K562 (cell line): Measurements from ENCODE around the gene DDAH2. TPM values are rescaled to one million over a fixed set of nuclear protein-coding genes. Genes with fewer than 3 reads are reported as not detected.

Source experiments
- ARNT ChIP-seq, 2 experiments: fragments of 450-650 bp; IDR thresholded peaks; 2 replicates each; pipeline ENCODE4 v1.6.1; 2016; ENCODE audit warnings: mild to moderate bottlenecking in 1 of 2
- GTF2A2 ChIP-seq: IDR thresholded peaks from 2 replicates; pipeline ENCODE4 v1.6.1; 2016; ENCODE audit warnings: mild to moderate bottlenecking, missing genetic modification characterization, missing compliant biosample characterization
- HLTF ChIP-seq: fragments of 450-650 bp; IDR thresholded peaks from 2 replicates; pipeline ENCODE4 v1.6.1; 2016
- ILF3 ChIP-seq: fragments of 450-650 bp; IDR thresholded peaks from 2 replicates; pipeline ENCODE4 v1.6.1; 2018; ENCODE audit warnings: antibody characterized with exemption, mild to moderate bottlenecking, moderate library complexity, borderline replicate concordance
- KDM5B ChIP-seq: fragments of 200-600 bp; sonication (generic); IDR thresholded peaks from 2 replicates; pipeline ENCODE4 v1.6.1; 2012; ENCODE audit warnings: low read depth, mild to moderate bottlenecking, moderate library complexity, low read length, control low read depth, inconsistent platforms; ENCODE audit not compliant: insufficient replicate concordance
- NFIX ChIP-seq: fragments of 250-450 bp; sonication (Bioruptor Pico); IDR thresholded peaks from 2 replicates; pipeline ENCODE4 v1.4.0; 2020; ENCODE audit warnings: low read depth, mild to moderate bottlenecking, moderate library complexity
- POLR2G ChIP-seq: fragments of 200-400 bp; formaldehyde crosslinking; IDR thresholded peaks from 2 replicates; pipeline ENCODE4 v1.6.1; 2017; ENCODE audit warnings: low read depth, mild to moderate bottlenecking, antibody characterized with exemption, low read length, moderate library complexity
- RB1 ChIP-seq: fragments of 450-650 bp; IDR thresholded peaks from 2 replicates; pipeline ENCODE4 v1.6.1; 2017; ENCODE audit warnings: low read depth, mild to moderate bottlenecking
- RBFOX2 ChIP-seq: fragments of 200-400 bp; formaldehyde crosslinking; IDR thresholded peaks from 2 replicates; pipeline ENCODE4 v1.6.1; 2017; ENCODE audit warnings: low read depth, mild to moderate bottlenecking, low read length, moderate library complexity
- WHSC1 ChIP-seq: IDR thresholded peaks from one replicate; pipeline ENCODE4 v1.6.1; 2012; ENCODE audit warnings: low read length, control low read depth, inconsistent platforms
- ZNF764 ChIP-seq: fragments of 250-450 bp; sonication (Bioruptor Pico); IDR thresholded peaks from 2 replicates; pipeline ENCODE4 v1.4.0; 2020; ENCODE audit warnings: low read depth, mild to moderate bottlenecking, moderate library complexity
- polyA plus RNA-seq, 8 experiments: library from polyadenylated mRNA; depleted of rRNA in 4 of 8; stranded (reverse) in 5 of 8; unstranded in 3 of 8; fragments of >200 nt; fragmentation: Nextera tagmentation in 2 of 8; fragmentation: Illumina TruSeq in 1 of 8; extraction: Ambion mirVana in 2 of 8; extraction: Trizol in 1 of 8; gene quantifications; 2 replicates each; pipeline versions ENCODE4 v1.2.1 to v1.2.3, GENCODE V29; 2011 to 2014; ENCODE audit warnings: inconsistent platforms in 1 of 8, missing spikeins in 1 of 8
- total RNA-seq, 7 experiments: library from RNA; depleted of rRNA in 6 of 7; stranded (reverse); fragments of >200 nt in 6 of 7; fragmentation: Illumina TruSeq in 2 of 7; extraction: Trizol in 2 of 7; gene quantifications; 2 replicates each; pipeline versions ENCODE4 v1.2.1 to v1.2.3, GENCODE V29; 2011 to 2021; ENCODE audit warnings: low replicate concordance in 1 of 7
- TF ChIP-seq, protein P1 (sequence below), 2 experiments: fragments of 450-650 bp; IDR thresholded peaks; 2 replicates each; pipeline ENCODE4 v1.6.1; 2018; ENCODE audit warnings: mild to moderate bottlenecking in 2 of 2, low read depth in 1 of 2; ENCODE audit not compliant: partially characterized antibody in 2 of 2
- TF ChIP-seq, protein P2 (sequence below): fragments of 250-450 bp; sonication (Bioruptor Pico); IDR thresholded peaks from 2 replicates; pipeline ENCODE4 v1.9.0; 2021; ENCODE audit warnings: mild to moderate bottlenecking, inconsistent platforms
- TF ChIP-seq, protein P3 (sequence below): fragments of 450-650 bp; IDR thresholded peaks from 2 replicates; pipeline ENCODE4 v1.6.1; 2017; ENCODE audit warnings: antibody characterized with exemption
- TF ChIP-seq, protein P4 (sequence below): IDR thresholded peaks from 2 replicates; pipeline ENCODE4 v1.6.1; 2016; ENCODE audit warnings: missing genetic modification characterization, missing compliant biosample characterization

DDAH2 gene
- total and polyA plus RNA-seq, 9 of the 15 experiments (the other 6 are each of a cell fraction or from before 2014, with no cell fraction given) = 1.8 to 45.4 (median 21.4) TPM

DNA sequence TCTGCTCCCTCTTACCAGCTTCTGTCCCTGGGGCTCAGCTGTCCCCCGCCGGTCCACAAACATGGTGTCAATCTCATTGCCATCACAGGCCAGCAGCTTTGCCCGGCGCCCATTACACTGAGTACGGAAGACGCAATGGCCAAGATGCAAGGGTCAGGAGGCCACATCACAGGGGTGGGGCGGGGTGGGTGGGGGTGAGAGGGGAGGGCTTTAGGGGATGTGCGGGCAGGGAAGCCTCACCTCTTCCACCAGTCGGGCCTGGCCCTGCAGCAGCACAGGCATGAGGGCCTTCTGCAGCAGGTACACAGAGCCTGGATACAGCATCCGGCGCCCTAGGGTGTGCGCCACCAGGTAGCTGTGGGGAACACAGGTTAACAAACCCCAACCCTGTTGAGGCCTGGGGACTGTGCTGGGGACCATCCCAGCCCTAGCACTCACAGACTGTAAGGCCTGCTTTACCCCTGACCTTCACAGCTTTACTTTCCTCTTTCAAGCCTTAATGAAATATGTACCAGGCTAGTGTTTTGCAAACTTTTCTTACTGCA lies 37.5 kb downstream of the DDAH2 start (continued):
- TF ChIP-seq, protein P1, sequence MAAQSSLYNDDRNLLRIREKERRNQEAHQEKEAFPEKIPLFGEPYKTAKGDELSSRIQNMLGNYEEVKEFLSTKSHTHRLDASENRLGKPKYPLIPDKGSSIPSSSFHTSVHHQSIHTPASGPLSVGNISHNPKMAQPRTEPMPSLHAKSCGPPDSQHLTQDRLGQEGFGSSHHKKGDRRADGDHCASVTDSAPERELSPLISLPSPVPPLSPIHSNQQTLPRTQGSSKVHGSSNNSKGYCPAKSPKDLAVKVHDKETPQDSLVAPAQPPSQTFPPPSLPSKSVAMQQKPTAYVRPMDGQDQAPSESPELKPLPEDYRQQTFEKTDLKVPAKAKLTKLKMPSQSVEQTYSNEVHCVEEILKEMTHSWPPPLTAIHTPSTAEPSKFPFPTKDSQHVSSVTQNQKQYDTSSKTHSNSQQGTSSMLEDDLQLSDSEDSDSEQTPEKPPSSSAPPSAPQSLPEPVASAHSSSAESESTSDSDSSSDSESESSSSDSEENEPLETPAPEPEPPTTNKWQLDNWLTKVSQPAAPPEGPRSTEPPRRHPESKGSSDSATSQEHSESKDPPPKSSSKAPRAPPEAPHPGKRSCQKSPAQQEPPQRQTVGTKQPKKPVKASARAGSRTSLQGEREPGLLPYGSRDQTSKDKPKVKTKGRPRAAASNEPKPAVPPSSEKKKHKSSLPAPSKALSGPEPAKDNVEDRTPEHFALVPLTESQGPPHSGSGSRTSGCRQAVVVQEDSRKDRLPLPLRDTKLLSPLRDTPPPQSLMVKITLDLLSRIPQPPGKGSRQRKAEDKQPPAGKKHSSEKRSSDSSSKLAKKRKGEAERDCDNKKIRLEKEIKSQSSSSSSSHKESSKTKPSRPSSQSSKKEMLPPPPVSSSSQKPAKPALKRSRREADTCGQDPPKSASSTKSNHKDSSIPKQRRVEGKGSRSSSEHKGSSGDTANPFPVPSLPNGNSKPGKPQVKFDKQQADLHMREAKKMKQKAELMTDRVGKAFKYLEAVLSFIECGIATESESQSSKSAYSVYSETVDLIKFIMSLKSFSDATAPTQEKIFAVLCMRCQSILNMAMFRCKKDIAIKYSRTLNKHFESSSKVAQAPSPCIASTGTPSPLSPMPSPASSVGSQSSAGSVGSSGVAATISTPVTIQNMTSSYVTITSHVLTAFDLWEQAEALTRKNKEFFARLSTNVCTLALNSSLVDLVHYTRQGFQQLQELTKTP (IDR thresholded peaks at IDR 0.05; ENCODE audit: low read depth in 1 of 2, partially characterized antibody in 2 of 2) = no peak
- TF ChIP-seq GTF2A2 (tag) (0 out of 2 replicates have a peak, but pooled peaks have one; percentile 27), KDM5B (no peak), ILF3 (no peak), WHSC1 (peak; percentile 74), POLR2G (peak; percentile 42; the same call in 1 of the 2 replicates), HLTF (no peak), NFIX (CRISPR knock-in tag) (no peak), RB1 (0 out of 2 replicates have a peak, but pooled peaks have one; percentile 30), ZNF764 (no peak), RBFOX2 (peak; percentile 28), ARNT (IDR thresholded peaks at IDR 0.05) (no peak)
- TF ChIP-seq, protein P2, sequence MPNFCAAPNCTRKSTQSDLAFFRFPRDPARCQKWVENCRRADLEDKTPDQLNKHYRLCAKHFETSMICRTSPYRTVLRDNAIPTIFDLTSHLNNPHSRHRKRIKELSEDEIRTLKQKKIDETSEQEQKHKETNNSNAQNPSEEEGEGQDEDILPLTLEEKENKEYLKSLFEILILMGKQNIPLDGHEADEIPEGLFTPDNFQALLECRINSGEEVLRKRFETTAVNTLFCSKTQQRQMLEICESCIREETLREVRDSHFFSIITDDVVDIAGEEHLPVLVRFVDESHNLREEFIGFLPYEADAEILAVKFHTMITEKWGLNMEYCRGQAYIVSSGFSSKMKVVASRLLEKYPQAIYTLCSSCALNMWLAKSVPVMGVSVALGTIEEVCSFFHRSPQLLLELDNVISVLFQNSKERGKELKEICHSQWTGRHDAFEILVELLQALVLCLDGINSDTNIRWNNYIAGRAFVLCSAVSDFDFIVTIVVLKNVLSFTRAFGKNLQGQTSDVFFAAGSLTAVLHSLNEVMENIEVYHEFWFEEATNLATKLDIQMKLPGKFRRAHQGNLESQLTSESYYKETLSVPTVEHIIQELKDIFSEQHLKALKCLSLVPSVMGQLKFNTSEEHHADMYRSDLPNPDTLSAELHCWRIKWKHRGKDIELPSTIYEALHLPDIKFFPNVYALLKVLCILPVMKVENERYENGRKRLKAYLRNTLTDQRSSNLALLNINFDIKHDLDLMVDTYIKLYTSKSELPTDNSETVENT (CRISPR knock-in tag) = peak; percentile 69; the same call in 1 of the 2 replicates
- TF ChIP-seq, protein P3, sequence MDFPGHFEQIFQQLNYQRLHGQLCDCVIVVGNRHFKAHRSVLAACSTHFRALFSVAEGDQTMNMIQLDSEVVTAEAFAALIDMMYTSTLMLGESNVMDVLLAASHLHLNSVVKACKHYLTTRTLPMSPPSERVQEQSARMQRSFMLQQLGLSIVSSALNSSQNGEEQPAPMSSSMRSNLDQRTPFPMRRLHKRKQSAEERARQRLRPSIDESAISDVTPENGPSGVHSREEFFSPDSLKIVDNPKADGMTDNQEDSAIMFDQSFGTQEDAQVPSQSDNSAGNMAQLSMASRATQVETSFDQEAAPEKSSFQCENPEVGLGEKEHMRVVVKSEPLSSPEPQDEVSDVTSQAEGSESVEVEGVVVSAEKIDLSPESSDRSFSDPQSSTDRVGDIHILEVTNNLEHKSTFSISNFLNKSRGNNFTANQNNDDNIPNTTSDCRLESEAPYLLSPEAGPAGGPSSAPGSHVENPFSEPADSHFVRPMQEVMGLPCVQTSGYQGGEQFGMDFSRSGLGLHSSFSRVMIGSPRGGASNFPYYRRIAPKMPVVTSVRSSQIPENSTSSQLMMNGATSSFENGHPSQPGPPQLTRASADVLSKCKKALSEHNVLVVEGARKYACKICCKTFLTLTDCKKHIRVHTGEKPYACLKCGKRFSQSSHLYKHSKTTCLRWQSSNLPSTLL = no peak
- TF ChIP-seq, protein P4, sequence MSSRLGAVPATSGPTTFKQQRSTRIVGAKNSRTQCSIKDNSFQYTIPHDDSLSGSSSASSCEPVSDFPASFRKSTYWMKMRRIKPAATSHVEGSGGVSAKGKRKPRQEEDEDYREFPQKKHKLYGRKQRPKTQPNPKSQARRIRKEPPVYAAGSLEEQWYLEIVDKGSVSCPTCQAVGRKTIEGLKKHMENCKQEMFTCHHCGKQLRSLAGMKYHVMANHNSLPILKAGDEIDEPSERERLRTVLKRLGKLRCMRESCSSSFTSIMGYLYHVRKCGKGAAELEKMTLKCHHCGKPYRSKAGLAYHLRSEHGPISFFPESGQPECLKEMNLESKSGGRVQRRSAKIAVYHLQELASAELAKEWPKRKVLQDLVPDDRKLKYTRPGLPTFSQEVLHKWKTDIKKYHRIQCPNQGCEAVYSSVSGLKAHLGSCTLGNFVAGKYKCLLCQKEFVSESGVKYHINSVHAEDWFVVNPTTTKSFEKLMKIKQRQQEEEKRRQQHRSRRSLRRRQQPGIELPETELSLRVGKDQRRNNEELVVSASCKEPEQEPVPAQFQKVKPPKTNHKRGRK (tag) = no peak
- TF ChIP-seq, all 486 proteins: peak for 9
